ENCODE data around the gene BSPRY.

Gene BSPRY

GRCh38 chr9:113340011-113340699 lies 9.2 kb upstream of the BSPRY start, which contains the start of gene WDR31:
TSS of gene WDR31 (minus strand) at chr9:113340275. CDS start at chr9:113332022, 8,253 bp downstream.
- 1% methylated on average over 31 of the region's 46 CpGs for WGBS (ENCODE audit: insufficient coverage)
- Histone ChIP-seq H3K4me3 (ENCODE audit: control insufficient read depth in 1 of 7, extremely low read depth in 1 of 7, insufficient read depth in 4 of 7, low read depth in 2 of 7, low read length in 6 of 7) (peak within 1 kb of the TSS; percentile 80 to 95 (median 87)), H3K27me3 (replicated peaks in 2 of 5; ENCODE audit: control insufficient read depth in 4 of 5, insufficient read depth in 5 of 5, low read length in 4 of 5) (no peaks in the 10 kb centered on the region), H3K4me1 (ENCODE audit: control extremely low read depth in 1 of 4, control insufficient read depth in 4 of 4, insufficient read depth in 4 of 4, low read length in 3 of 4) (peaks cover 13 to 57% (median 49%) of the 10 kb centered on the region in 4 experiments), H3K9me3 (ENCODE audit: control extremely low read depth in 1 of 5, control insufficient read depth in 4 of 5, insufficient read depth in 2 of 5, low read depth in 1 of 5, low read length in 4 of 5) (no peaks in the 10 kb centered on the region), H3K27ac (ENCODE audit: insufficient read depth in 1 of 2, low read depth in 1 of 2, low read length in 2 of 2, poor library complexity in 1 of 2, severe bottlenecking in 2 of 2) (peak within 1 kb of the TSS; percentile 61 to 78), H3K36me3 (ENCODE audit: control insufficient read depth in 4 of 4, insufficient read depth in 4 of 4, low read length in 3 of 4) (no peaks in the 10 kb centered on the region)
- peak; percentile 88 to 90 (median 89) for DNase-seq
- CTCF ChIA-PET: interaction anchor here (0.6 to 2.6 kb wide), 12 partner anchors 10 to 249 kb away, joined by 3 to 14 read pairs (median 4); partner anchors contain the start of genes ALAD, BSPRY, CDC26 and HDHD3
- POLR2A ChIA-PET: interaction anchor here (0.6 to 2.5 kb wide), 5 partner anchors 9 to 70 kb away, joined by 3 to 22 read pairs (median 5); partner anchors contain the start of genes BSPRY, CDC26, POLE3 and PRPF4

GRCh38 chr9:113341712-113342410 lies 7.5 kb upstream of the BSPRY start:
- peaks cover 13 to 64% (median 50%) of the 10 kb centered on the region in 4 experiments for H3K4me1 ChIP-seq (ENCODE audit: control extremely low read depth in 1 of 4, control insufficient read depth in 4 of 4, insufficient read depth in 4 of 4, low read length in 3 of 4)
- H3K27me3 ChIP-seq (replicated peaks in 2 of 5; ENCODE audit: control insufficient read depth in 4 of 5, insufficient read depth in 5 of 5, low read length in 4 of 5): no peaks in the 10 kb centered on the region
- POLR2A ChIA-PET: interaction anchor here (2.5 kb wide), 1 partner anchor 8 kb away, joined by 22 read pairs; the partner anchor contains the start of gene BSPRY
- no peaks in the 10 kb centered on the region for H3K36me3 ChIP-seq (ENCODE audit: control insufficient read depth in 4 of 4, insufficient read depth in 4 of 4, low read length in 3 of 4)
- WGBS (ENCODE audit: insufficient coverage): 67% methylated on average over 8 of the region's 9 CpGs
- CTCF ChIA-PET: interaction anchor here (0.7 to 2.6 kb wide), 3 partner anchors 9 to 34 kb away, joined by 3 to 7 read pairs (median 4); partner anchors contain the start of gene HDHD3
- peak in 2 of 3 donors; percentile 68 to 75 for DNase-seq
- no peaks in the 10 kb centered on the region for H3K9me3 ChIP-seq (ENCODE audit: control extremely low read depth in 1 of 5, control insufficient read depth in 4 of 5, insufficient read depth in 2 of 5, low read depth in 1 of 5, low read length in 4 of 5)
- no peak overlapping the region for H3K4me3 ChIP-seq (ENCODE audit: control insufficient read depth in 1 of 7, extremely low read depth in 1 of 7, insufficient read depth in 4 of 7, low read depth in 2 of 7, low read length in 6 of 7)
- H3K27ac ChIP-seq (ENCODE audit: insufficient read depth in 1 of 2, low read depth in 1 of 2, low read length in 2 of 2, poor library complexity in 1 of 2, severe bottlenecking in 2 of 2): no peak overlapping the region

DNA sequence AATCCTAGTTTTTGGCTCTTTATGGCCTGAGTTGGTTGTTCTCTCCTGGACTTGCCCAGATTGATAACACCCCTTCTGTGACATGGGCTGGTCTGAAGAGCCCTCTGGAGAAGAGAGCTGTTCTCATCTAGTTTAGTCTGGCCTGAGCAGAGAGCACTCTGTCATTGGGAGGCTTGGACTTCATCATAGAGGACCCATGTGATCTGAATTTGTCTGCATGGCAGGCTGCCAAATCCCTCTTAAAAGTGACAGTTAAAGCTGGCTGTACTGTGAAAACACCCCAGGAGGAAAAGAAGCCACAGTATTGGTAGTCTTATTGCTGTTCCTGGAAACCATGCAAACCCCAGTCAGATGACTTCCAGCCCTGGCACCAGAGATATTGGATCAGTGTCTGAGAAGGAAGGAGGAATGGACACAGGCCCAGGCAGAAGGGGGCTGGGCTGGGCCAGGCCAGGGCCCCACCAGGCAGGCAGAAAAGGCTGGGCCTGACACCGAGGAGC lies 5.6 kb upstream of the BSPRY start:
- no peaks in the 10 kb centered on the region for H3K9me3 ChIP-seq (ENCODE audit: control extremely low read depth in 1 of 5, control insufficient read depth in 4 of 5, insufficient read depth in 2 of 5, low read depth in 1 of 5, low read length in 4 of 5)
- ChIA-PET POLR2A (no interaction called here), CTCF (interaction anchor here (1.3 kb wide), 1 partner anchor 62 kb away, joined by 3 read pairs; no protein-coding TSS in a partner anchor)
- peak overlapping the region in 2 of 7 experiments; percentile 7 for H3K4me3 ChIP-seq (ENCODE audit: control insufficient read depth in 1 of 7, extremely low read depth in 1 of 7, insufficient read depth in 4 of 7, low read depth in 2 of 7, low read length in 6 of 7)
- no CpG with 5 or more reads among the region's 1 CpG for WGBS (ENCODE audit: insufficient coverage)
- H3K27me3 ChIP-seq (replicated peaks in 2 of 5; ENCODE audit: control insufficient read depth in 4 of 5, insufficient read depth in 5 of 5, low read length in 4 of 5): no peaks in the 10 kb centered on the region
- H3K4me1 ChIP-seq (ENCODE audit: control extremely low read depth in 1 of 4, control insufficient read depth in 4 of 4, insufficient read depth in 4 of 4, low read length in 3 of 4): peaks cover 15 to 80% (median 55%) of the 10 kb centered on the region in 4 experiments
- no peaks in the 10 kb centered on the region for H3K36me3 ChIP-seq (ENCODE audit: control insufficient read depth in 4 of 4, insufficient read depth in 4 of 4, low read length in 3 of 4)
- H3K27ac ChIP-seq (ENCODE audit: insufficient read depth in 1 of 2, low read depth in 1 of 2, low read length in 2 of 2, poor library complexity in 1 of 2, severe bottlenecking in 2 of 2): peak overlapping the region; percentile 47 to 73
- peak; percentile 81 to 95 (median 93) for DNase-seq

GRCh38 chr9:113345190-113345589 lies 4.2 kb upstream of the BSPRY start:
- no peaks in the 10 kb centered on the region for H3K27me3 ChIP-seq (replicated peaks in 2 of 5; ENCODE audit: control insufficient read depth in 4 of 5, insufficient read depth in 5 of 5, low read length in 4 of 5)
- CTCF ChIA-PET: interaction anchor here (1.1 to 1.3 kb wide), 5 partner anchors 33 to 242 kb away, joined by 3 to 4 read pairs (median 3); no protein-coding TSS in a partner anchor
- H3K36me3 ChIP-seq (ENCODE audit: control insufficient read depth in 4 of 4, insufficient read depth in 4 of 4, low read length in 3 of 4): no peaks in the 10 kb centered on the region
- peak in 2 of 3 donors; percentile 14 to 31 for DNase-seq
- H3K4me1 ChIP-seq (ENCODE audit: control extremely low read depth in 1 of 4, control insufficient read depth in 4 of 4, insufficient read depth in 4 of 4, low read length in 3 of 4): peaks cover 13 to 79% (median 53%) of the 10 kb centered on the region in 4 experiments
- WGBS (ENCODE audit: insufficient coverage): no CpG with 5 or more reads among the region's 2 CpGs
- peak overlapping the region in 1 of 2 experiments; percentile 17 for H3K27ac ChIP-seq (ENCODE audit: insufficient read depth in 1 of 2, low read depth in 1 of 2, low read length in 2 of 2, poor library complexity in 1 of 2, severe bottlenecking in 2 of 2)
- no peaks in the 10 kb centered on the region for H3K9me3 ChIP-seq (ENCODE audit: control extremely low read depth in 1 of 5, control insufficient read depth in 4 of 5, insufficient read depth in 2 of 5, low read depth in 1 of 5, low read length in 4 of 5)
- H3K4me3 ChIP-seq (ENCODE audit: control insufficient read depth in 1 of 7, extremely low read depth in 1 of 7, insufficient read depth in 4 of 7, low read depth in 2 of 7, low read length in 6 of 7): no peak overlapping the region
- POLR2A ChIA-PET: no interaction called here

DNA sequence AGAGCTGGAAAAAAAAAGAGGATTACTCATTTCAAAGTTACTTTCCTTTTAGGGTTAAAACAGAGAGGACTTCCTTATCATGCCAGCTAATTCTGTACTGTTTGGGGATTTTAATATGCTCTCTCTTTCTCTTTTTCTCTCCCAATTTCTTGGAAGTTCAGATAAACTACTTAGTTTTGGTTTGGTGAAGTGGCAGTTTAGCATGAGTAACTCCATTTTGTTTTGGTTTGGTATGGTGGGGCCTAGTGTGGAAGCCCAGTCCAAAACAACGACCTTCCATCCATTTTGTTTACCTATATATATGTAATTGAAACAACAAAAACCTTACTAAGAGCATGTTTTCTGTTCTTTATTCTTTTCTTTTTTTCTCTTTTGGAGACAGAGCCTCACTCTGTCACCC lies 3.7 kb upstream of the BSPRY start:
- Histone ChIP-seq H3K27me3 (replicated peaks in 2 of 5; ENCODE audit: control insufficient read depth in 4 of 5, insufficient read depth in 5 of 5, low read length in 4 of 5) (no peaks in the 10 kb centered on the region), H3K36me3 (ENCODE audit: control insufficient read depth in 4 of 4, insufficient read depth in 4 of 4, low read length in 3 of 4) (no peaks in the 10 kb centered on the region), H3K27ac (ENCODE audit: insufficient read depth in 1 of 2, low read depth in 1 of 2, low read length in 2 of 2, poor library complexity in 1 of 2, severe bottlenecking in 2 of 2) (no peak overlapping the region), H3K4me1 (ENCODE audit: control extremely low read depth in 1 of 4, control insufficient read depth in 4 of 4, insufficient read depth in 4 of 4, low read length in 3 of 4) (peaks cover 17 to 79% (median 54%) of the 10 kb centered on the region in 4 experiments), H3K4me3 (ENCODE audit: control insufficient read depth in 1 of 7, extremely low read depth in 1 of 7, insufficient read depth in 4 of 7, low read depth in 2 of 7, low read length in 6 of 7) (no peak overlapping the region), H3K9me3 (ENCODE audit: control extremely low read depth in 1 of 5, control insufficient read depth in 4 of 5, insufficient read depth in 2 of 5, low read depth in 1 of 5, low read length in 4 of 5) (no peaks in the 10 kb centered on the region)
- ChIA-PET CTCF (interaction anchor here (1.1 to 1.3 kb wide), 5 partner anchors 34 to 242 kb away, joined by 3 to 4 read pairs (median 3); no protein-coding TSS in a partner anchor), POLR2A (no interaction called here)
- no CpG with 5 or more reads among the region's 1 CpG for WGBS (ENCODE audit: insufficient coverage)
- peak in 1 of 3 donors; percentile 24 for DNase-seq

DNA sequence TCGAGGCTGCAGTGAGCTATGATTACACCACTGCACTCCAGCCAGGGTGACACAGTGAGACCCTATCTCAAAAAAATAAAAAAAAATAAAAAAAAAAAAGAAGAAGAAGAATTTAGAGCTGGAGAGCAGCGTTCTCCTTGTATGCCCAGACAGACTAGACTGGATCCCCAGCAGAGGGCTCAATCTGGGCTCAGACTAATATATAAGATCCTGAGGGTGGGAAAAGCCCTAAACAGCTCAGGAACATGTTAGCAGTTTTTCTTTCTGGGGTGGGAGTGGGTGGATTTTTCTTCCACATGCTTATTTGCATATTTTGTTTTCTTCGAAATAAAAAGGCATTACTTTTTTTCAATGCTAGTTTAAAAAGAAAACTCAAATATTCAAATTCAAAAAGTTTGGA lies 904 bp upstream of the BSPRY start:
- CTCF ChIA-PET: interaction anchor here (0.6 to 5.8 kb wide), 12 partner anchors 9 to 233 kb away, joined by 3 to 48 read pairs (median 4); partner anchors contain the start of gene ALAD

More for the DNA sequence above, 904 bp upstream of the BSPRY start:
- no peak overlapping the region for H3K27ac ChIP-seq (ENCODE audit: insufficient read depth in 1 of 2, low read depth in 1 of 2, low read length in 2 of 2, poor library complexity in 1 of 2, severe bottlenecking in 2 of 2)
- POLR2A ChIA-PET: interaction anchor here (0.6 to 2.0 kb wide), 2 partner anchors 8 to 18 kb away, joined by 4 to 22 read pairs; partner anchors contain the start of gene WDR31
- no peaks in the 10 kb centered on the region for H3K9me3 ChIP-seq (ENCODE audit: control extremely low read depth in 1 of 5, control insufficient read depth in 4 of 5, insufficient read depth in 2 of 5, low read depth in 1 of 5, low read length in 4 of 5)
- WGBS (ENCODE audit: insufficient coverage): 100% methylated on average over 1 of the region's 3 CpGs
- peak in 2 of 3 donors; percentile 28 to 42 for DNase-seq
- H3K36me3 ChIP-seq (ENCODE audit: control insufficient read depth in 4 of 4, insufficient read depth in 4 of 4, low read length in 3 of 4): no peaks in the 10 kb centered on the region
- H3K4me1 ChIP-seq (ENCODE audit: control extremely low read depth in 1 of 4, control insufficient read depth in 4 of 4, insufficient read depth in 4 of 4, low read length in 3 of 4): peaks cover 23 to 77% (median 58%) of the 10 kb centered on the region in 4 experiments
- no peak overlapping the region for H3K4me3 ChIP-seq (ENCODE audit: control insufficient read depth in 1 of 7, extremely low read depth in 1 of 7, insufficient read depth in 4 of 7, low read depth in 2 of 7, low read length in 6 of 7)
- no peaks in the 10 kb centered on the region for H3K27me3 ChIP-seq (replicated peaks in 2 of 5; ENCODE audit: control insufficient read depth in 4 of 5, insufficient read depth in 5 of 5, low read length in 4 of 5)
